Measurements from ENCODE around the gene ZDHHC22.

Gene ZDHHC22

GRCh38 chr14:77184396-77185092 is 43.0 kb upstream of the ZDHHC22 start:
- CTCF ChIA-PET = interaction anchor here (0.6 to 1.7 kb wide), 3 partner anchors 28 to 1316 kb away, joined by 3 to 7 read pairs (median 3); no protein-coding TSS in a partner anchor

GRCh38 chr14:77183896-77184295 is 42.3 kb upstream of the ZDHHC22 start:
- no peak overlapping the region for H3K27ac ChIP-seq (ENCODE audit: extremely low read depth, low read depth, low read length)

More at GRCh38 chr14:77184396-77185092, 43.0 kb upstream of the ZDHHC22 start:
- peak; percentile 42; the same call in 1 of the 2 replicates for TF ChIP-seq ZNF692 (tag by site-specific recombination; IDR thresholded peaks at IDR 0.05)
- 0 out of 2 replicates have a peak, but pooled peaks have one; percentile 45 for TF ChIP-seq TRIM28 (IDR thresholded peaks at IDR 0.05; ENCODE audit: borderline replicate concordance, low read length)
- TF ChIP-seq ZFHX2 (tag by site-specific recombination; conservative IDR thresholded peaks at IDR 0.05) = peak; percentile 50; the same call in 1 of the 2 replicates
- TF ChIP-seq ZIC2 (tag by site-specific recombination; IDR thresholded peaks at IDR 0.05) = peak; percentile 18; the same call in 1 of the 2 replicates
- TF ChIP-seq ZBTB1 (tag by site-specific recombination; IDR thresholded peaks at IDR 0.05) = no peak
- POLR2A ChIA-PET = no interaction called here
- peaks cover 5% of the 10 kb centered on the region; the same call in 1 of the 2 replicates for H3K4me1 ChIP-seq (ENCODE audit: control insufficient read depth, insufficient read depth, low read length)
- H3K27ac ChIP-seq (ENCODE audit: extremely low read depth, low read depth, low read length) = no peak overlapping the region
- H3K36me3 ChIP-seq (ENCODE audit: control insufficient read depth in 2 of 2, insufficient read depth in 1 of 2, low read length in 2 of 2) = no peaks in the 10 kb centered on the region
- H3K9me3 ChIP-seq (ENCODE audit: control insufficient read depth, insufficient read depth, low read depth, low read length) = no peaks in the 10 kb centered on the region
- H3K4me3 ChIP-seq (ENCODE audit: low read depth, low read length) = no peak overlapping the region

GRCh38 chr14:77181603-77182437 is 40.2 kb upstream of the ZDHHC22 start, which contains the start of gene TMEM63C:
Gene TMEM63C (plus strand): TSS chr14:77181798. CDS start chr14:77218814, 37,016 bp downstream.
- ChIA-PET CTCF (interaction anchor here (0.9 to 2.3 kb wide), 3 partner anchors 9 to 31 kb away, joined by 3 to 13 read pairs (median 3); no protein-coding TSS in a partner anchor), POLR2A (interaction anchor here (0.6 to 1.3 kb wide), 2 partner anchors 139 to 210 kb away, joined by 3 to 4 read pairs; partner anchors contain the start of genes GSTZ1 and POMT2)
- Histone ChIP-seq H3K4me3 (ENCODE audit: low read depth, low read length) (peak within 1 kb of the TSS; percentile 60), H3K9me3 (ENCODE audit: control insufficient read depth, insufficient read depth, low read depth, low read length) (no peaks in the 10 kb centered on the region), H3K4me1 (ENCODE audit: control insufficient read depth, insufficient read depth, low read length) (0 out of 2 replicates have a peak, but pooled peaks cover 3% of the 10 kb centered on the region), H3K36me3 (ENCODE audit: control insufficient read depth in 2 of 2, insufficient read depth in 1 of 2, low read length in 2 of 2) (no peaks in the 10 kb centered on the region), H3K27ac (ENCODE audit: extremely low read depth, low read depth, low read length) (peak within 1 kb of the TSS; percentile 38; the same call in 1 of the 2 replicates)
- TF ChIP-seq ZNF529 (tag by site-specific recombination; IDR thresholded peaks at IDR 0.05; ENCODE audit: insufficient replicate concordance) (no peak), ZBTB17 (tag by site-specific recombination; IDR thresholded peaks at IDR 0.05) (peak; percentile 98), ZNF558 (tag by site-specific recombination; IDR thresholded peaks at IDR 0.05) (no peak), ZNF24 (tag by site-specific recombination; IDR thresholded peaks at IDR 0.05) (no peak), TSHZ1 (tag by site-specific recombination; IDR thresholded peaks at IDR 0.05; ENCODE audit: borderline replicate concordance) (no peak), ZNF19 (tag by site-specific recombination; IDR thresholded peaks at IDR 0.05; ENCODE audit: low read depth) (no peak), ZNF664 (tag by site-specific recombination; IDR thresholded peaks at IDR 0.05) (no peak), SP7 (tag by site-specific recombination; IDR thresholded peaks at IDR 0.05) (peak; percentile 13; the same call in 1 of the 2 replicates), HOXA7 (CRISPR knock-in tag; IDR thresholded peaks at IDR 0.05; ENCODE audit: borderline replicate concordance) (no peak)

More at GRCh38 chr14:77183896-77184295, 42.3 kb upstream of the ZDHHC22 start:
- POLR2A ChIA-PET = no interaction called here
- CTCF ChIA-PET = interaction anchor here (0.6 to 1.7 kb wide), 2 partner anchors 27 to 29 kb away, joined by 3 to 7 read pairs; no protein-coding TSS in a partner anchor
- 0 out of 2 replicates have a peak, but pooled peaks cover 3% of the 10 kb centered on the region for H3K4me1 ChIP-seq (ENCODE audit: control insufficient read depth, insufficient read depth, low read length)
- H3K4me3 ChIP-seq (ENCODE audit: low read depth, low read length) = no peak overlapping the region
- H3K9me3 ChIP-seq (ENCODE audit: control insufficient read depth, insufficient read depth, low read depth, low read length) = no peaks in the 10 kb centered on the region
- no peaks in the 10 kb centered on the region for H3K36me3 ChIP-seq (ENCODE audit: control insufficient read depth in 2 of 2, insufficient read depth in 1 of 2, low read length in 2 of 2)
- no peak for TF ChIP-seq PRDM6 (tag by site-specific recombination; IDR thresholded peaks at IDR 0.05)
- no peak for TF ChIP-seq OSR2 (tag by site-specific recombination; IDR thresholded peaks at IDR 0.05)
- no peak for TF ChIP-seq ZNF391 (tag by site-specific recombination; IDR thresholded peaks at IDR 0.05; ENCODE audit: borderline replicate concordance, low read depth)
- TF ChIP-seq ZNF660 (tag by site-specific recombination; IDR thresholded peaks at IDR 0.05) = no peak
- TF ChIP-seq ZXDB (tag by site-specific recombination; IDR thresholded peaks at IDR 0.05) = no peak
- TF ChIP-seq ZNF501 (tag by site-specific recombination; IDR thresholded peaks at IDR 0.05) = no peak
- TF ChIP-seq ZNF549 (tag by site-specific recombination; IDR thresholded peaks at IDR 0.05) = no peak
- TF ChIP-seq ZBTB20 (tag by site-specific recombination; IDR thresholded peaks at IDR 0.05) = no peak
- TF ChIP-seq ZNF521 (tag by site-specific recombination; IDR thresholded peaks at IDR 0.05) = no peak
- no peak for TF ChIP-seq ZFP3 (tag by site-specific recombination; IDR thresholded peaks at IDR 0.05; ENCODE audit: low read depth)
- TF ChIP-seq ZNF558 (tag by site-specific recombination; IDR thresholded peaks at IDR 0.05) = no peak
- TF ChIP-seq ZNF48 (tag by site-specific recombination; IDR thresholded peaks at IDR 0.05) = no peak
- TF ChIP-seq SP2 (tag by site-specific recombination; IDR thresholded peaks at IDR 0.05) = no peak
- TF ChIP-seq MEIS1 (CRISPR knock-in tag; IDR thresholded peaks at IDR 0.05; ENCODE audit: borderline replicate concordance) = no peak
- TF ChIP-seq ZBTB8A (tag by site-specific recombination; IDR thresholded peaks at IDR 0.05) = no peak
- TF ChIP-seq GFI1B (tag by site-specific recombination; IDR thresholded peaks at IDR 0.05) = no peak
- no peak for TF ChIP-seq ZBTB48 (tag by site-specific recombination; IDR thresholded peaks at IDR 0.05)
